GM06990 (cell line): ENCODE results near the gene LAPTM5.

ENCODE experiments used
- DNase-seq: peaks from one replicate; pipeline ENCODE4 v3.0.0-alpha.2; 2011; ENCODE audit not compliant: insufficient read length; ENCODE audit errors: extremely low read depth
- H3K27me3 ChIP-seq: replicated peaks from 2 replicates; pipeline ENCODE4 v1.6.0; 2011; ENCODE audit warnings: low read length; ENCODE audit not compliant: control insufficient read depth, insufficient read depth
- H3K36me3 ChIP-seq: 2 replicates; pipeline ENCODE4 v1.5.1; 2011; ENCODE audit warnings: low read length; ENCODE audit not compliant: control insufficient read depth, insufficient read depth
- H3K4me3 ChIP-seq: replicated peaks from 2 replicates; pipeline ENCODE4 v1.5.1; 2011; ENCODE audit warnings: low read depth, mild to moderate bottlenecking, control low read depth, low read length
- TF ChIP-seq, protein P1 (sequence below): IDR thresholded peaks from 2 replicates; pipeline ENCODE4 v1.5.1; 2011; ENCODE audit warnings: low read length, control low read depth, mild to moderate bottlenecking, inconsistent platforms; ENCODE audit not compliant: insufficient read depth, poor library complexity, severe bottlenecking

LAPTM5 gene

DNA sequence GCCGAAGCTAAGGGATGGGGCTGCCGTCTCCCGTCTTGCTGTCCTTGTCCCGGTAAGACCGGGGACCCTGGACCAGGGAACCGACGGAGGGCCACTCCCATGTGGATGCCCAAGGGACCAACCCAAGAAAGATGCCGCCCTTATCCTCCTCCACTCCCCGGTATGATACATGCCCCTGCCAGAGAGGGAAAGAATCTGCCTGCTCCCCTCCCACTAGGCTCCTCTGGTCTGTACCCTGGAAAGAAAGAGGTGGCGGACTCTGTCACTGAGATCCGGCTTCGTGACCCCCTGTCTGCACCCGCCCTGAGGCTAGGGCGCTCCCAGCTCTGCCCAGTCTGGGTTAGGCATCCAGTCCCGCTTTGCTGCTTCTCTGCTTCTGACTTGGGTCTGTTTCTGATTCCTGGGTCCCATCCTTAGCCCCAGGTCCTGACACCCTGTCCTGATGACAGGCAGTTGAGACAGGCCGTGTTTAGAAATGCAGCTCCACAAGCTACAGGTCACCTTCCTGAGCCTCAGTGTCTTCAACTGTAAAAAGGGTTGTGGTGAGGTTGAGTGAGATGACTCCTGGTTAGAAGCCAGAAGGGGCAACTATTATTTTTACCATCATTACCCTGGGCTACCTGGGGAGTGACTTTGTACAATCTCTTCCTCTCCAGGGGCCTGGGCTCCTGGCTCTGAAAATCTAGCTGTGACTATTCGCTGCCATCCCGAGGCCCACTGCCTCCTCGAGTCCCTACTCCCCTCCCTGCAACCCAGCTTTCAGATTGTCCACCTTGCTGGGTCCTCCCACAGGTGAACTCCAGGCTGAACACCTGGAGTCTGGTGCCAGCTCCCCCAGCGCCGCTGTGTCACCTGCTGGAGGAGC is 37.9 kb downstream of the LAPTM5 start:
- TF ChIP-seq, protein P1, sequence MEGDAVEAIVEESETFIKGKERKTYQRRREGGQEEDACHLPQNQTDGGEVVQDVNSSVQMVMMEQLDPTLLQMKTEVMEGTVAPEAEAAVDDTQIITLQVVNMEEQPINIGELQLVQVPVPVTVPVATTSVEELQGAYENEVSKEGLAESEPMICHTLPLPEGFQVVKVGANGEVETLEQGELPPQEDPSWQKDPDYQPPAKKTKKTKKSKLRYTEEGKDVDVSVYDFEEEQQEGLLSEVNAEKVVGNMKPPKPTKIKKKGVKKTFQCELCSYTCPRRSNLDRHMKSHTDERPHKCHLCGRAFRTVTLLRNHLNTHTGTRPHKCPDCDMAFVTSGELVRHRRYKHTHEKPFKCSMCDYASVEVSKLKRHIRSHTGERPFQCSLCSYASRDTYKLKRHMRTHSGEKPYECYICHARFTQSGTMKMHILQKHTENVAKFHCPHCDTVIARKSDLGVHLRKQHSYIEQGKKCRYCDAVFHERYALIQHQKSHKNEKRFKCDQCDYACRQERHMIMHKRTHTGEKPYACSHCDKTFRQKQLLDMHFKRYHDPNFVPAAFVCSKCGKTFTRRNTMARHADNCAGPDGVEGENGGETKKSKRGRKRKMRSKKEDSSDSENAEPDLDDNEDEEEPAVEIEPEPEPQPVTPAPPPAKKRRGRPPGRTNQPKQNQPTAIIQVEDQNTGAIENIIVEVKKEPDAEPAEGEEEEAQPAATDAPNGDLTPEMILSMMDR: no peak
- DNase-seq: no peak
- peaks cover 3% of the 10 kb centered on the region; the same call in 1 of the 2 replicates for H3K36me3 ChIP-seq
- H3K4me3 ChIP-seq: peak overlapping the region; percentile 82
- H3K27me3 ChIP-seq: no peaks in the 10 kb centered on the region

DNA sequence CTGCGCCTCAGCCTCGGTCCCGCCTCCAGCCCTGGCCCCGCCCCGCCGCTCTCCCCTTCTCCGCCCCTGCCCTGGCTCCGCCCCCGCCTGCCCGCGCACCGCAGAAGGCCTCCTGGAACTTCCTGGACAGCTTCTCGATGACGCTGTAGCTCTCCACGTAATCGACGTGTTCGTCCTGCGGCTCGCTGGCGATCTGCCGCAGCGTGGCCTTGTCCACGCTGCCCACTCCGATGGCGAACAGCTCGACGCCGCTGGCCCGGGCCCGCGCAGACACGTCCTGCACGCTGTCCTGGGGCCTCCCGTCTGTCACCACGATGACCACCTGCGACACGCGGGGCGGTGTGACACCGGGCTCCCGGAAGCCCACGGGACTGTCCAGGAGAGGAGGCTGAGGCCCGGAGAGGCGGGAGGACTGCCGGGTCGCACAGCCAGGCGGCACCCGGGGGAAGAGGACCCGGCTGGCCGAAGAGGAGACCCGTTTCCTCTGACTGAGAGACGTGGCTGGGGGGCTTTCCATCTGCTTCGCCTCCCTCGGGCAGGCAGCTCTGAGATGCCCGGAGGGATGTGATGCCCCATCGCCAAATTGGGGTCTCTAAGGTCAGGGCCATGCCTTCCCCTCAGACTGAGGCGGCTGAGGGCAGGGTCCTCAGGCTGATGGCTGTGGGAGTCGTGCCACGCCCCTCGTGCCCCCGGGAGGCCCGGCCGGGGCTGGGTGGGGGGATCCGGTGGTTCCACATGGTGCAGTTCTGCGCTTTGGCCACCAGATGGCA is 38.8 kb downstream of the LAPTM5 start:
- Histone ChIP-seq H3K4me3 (peak overlapping the region; percentile 82), H3K36me3 (peaks cover 3% of the 10 kb centered on the region; the same call in 1 of the 2 replicates), H3K27me3 (no peaks in the 10 kb centered on the region)
- DNase-seq: peak; percentile 96
- TF ChIP-seq, protein P1: peak; percentile 88

DNA sequence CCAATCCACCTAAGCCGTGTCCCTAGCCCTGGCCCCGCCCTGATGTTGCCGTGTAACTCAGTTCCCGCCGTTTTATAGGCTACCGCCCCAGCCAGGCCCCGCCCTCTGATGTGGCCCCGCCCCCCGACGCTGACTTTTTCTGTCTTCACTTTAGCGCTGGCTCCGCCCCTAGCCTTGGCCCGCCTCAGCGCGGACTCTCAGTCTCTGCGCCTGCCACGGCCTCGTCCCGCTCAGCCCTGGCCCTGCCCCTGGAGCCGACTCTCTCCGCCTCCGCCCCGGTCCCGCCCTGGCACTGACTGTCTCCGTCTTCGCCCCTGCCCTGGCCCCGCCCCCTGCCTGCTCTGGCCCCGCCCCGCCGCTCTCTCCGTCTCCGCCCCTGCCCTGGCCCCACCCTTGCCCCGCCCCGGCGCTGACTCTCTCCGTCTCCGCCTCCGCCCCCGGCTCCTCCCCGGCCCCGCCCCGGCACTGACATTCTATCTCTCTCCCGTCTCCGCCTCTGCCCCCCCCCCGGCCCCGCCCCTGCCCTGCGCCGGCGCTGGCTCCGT is 39.4 kb downstream of the LAPTM5 start:
- TF ChIP-seq, protein P1: no peak
- DNase-seq: peak; percentile 97
- H3K36me3 ChIP-seq: peaks cover 3% of the 10 kb centered on the region; the same call in 1 of the 2 replicates
- H3K4me3 ChIP-seq: peak overlapping the region; percentile 52
- H3K27me3 ChIP-seq: no peaks in the 10 kb centered on the region

DNA sequence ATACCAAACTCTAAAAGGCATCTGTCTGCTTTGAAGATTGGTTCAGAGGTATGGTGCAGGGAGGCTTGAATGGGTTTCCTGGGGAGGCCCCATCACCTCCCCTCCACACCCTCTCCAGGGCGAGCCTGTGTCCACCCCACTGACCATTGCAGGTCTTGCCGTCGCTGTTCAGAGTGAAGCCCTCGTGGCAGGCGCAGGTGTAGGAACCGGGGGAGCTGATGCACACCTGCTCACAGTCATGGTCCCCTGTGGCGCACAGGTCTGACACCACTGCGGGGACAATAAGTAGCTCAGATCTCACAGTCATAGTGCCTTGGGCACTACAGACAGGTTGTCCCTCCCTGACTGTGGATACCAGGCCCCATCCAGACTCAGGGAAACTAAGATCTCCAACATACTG is 40.9 kb downstream of the LAPTM5 start:
- no peak for DNase-seq
- TF ChIP-seq, protein P1: no peak
- Histone ChIP-seq H3K4me3 (no peak overlapping the region), H3K36me3 (no peaks in the 10 kb centered on the region; the same call in 1 of the 2 replicates), H3K27me3 (no peaks in the 10 kb centered on the region)

DNA sequence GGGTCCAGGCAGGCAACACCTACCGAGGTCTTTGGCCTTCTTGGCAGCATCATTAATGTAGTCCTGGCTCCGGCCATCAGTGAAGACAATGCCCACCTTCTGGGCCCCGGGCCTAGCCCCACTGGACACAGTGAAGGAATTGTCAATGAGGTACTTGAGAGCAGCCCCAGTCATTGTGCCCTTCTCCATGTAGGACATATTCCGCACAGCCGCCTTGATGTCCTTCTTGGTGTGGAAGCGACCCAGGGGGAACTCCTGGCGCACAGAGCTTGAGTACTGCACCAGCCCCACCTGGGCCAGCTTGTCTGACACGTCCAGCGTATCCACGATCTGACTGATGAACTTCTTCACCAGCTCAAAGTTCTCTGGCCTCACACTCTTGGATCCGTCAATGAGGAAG is 41.7 kb downstream of the LAPTM5 start:
- no peak overlapping the region for H3K4me3 ChIP-seq
- DNase-seq: no peak
- H3K27me3 ChIP-seq: no peaks in the 10 kb centered on the region
- TF ChIP-seq, protein P1: no peak
- no peaks in the 10 kb centered on the region for H3K36me3 ChIP-seq
